Measurements from ENCODE around the gene CEP128. TPM values are rescaled to one million over a fixed set of nuclear protein-coding genes. Genes with fewer than 3 reads are reported as not detected.

The CEP128 gene
- total RNA-seq, 1 donor, result 5.4 TPM

DNA sequence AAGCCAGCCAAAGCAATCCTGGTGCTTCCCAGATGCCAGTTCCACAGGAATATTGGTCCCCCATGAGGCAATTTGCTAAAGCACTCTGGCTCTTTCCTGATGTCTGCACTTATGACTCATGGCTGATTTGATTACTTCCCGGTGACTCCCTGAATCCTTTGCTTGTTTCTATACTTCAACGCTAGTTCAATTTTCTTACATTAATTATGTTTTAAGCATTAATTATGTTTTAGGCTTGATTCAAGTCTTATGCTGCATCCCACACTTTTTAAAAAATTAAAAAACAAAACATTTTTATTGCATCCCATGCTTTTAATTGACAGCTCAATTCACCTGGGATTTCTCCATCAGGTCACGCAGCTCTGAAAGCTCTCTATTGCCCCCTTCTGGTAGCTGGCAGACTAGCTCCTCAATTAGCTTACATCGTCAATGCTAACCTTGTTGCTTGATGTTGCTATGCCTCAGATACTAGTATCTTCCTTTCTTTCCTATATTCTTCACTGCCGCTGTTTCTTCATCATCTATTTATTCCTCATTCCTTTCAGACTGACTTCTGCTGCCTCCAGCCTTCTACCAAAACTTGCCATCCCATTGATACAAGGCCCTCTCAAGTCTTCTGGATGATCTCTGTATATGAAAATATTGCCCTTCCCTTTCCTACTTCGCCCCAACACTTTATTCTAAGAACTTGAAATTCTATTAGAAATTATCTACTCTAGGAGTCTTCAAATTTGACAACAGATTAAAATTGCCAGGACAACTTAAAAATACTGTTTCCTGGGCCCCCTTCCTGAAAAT lies 45.9 kb upstream of the CEP128 start:
- no peaks in the 10 kb centered on the region for H3K9me3 ChIP-seq (ENCODE audit: low read depth, low read length)
- H3K4me2 ChIP-seq (ENCODE audit: insufficient read depth, low read length), result peak overlapping the region; percentile 4
- DNase-seq (ENCODE audit: insufficient read length, low spot score, missing footprints), result peak; percentile 83
- H3K4me3 ChIP-seq (ENCODE audit: insufficient read depth, low read length), result no peak overlapping the region
- peaks cover 4% of the 10 kb centered on the region for H3K4me1 ChIP-seq (ENCODE audit: insufficient read depth, low read length)
- no peaks in the 10 kb centered on the region for H4K20me1 ChIP-seq (ENCODE audit: insufficient read depth, low read length)
- H3K79me2 ChIP-seq (ENCODE audit: insufficient read depth, low read length), result no peaks in the 10 kb centered on the region
- H3K27ac ChIP-seq (ENCODE audit: low read depth, low read length), result no peak overlapping the region
- TF ChIP-seq, protein P1, sequence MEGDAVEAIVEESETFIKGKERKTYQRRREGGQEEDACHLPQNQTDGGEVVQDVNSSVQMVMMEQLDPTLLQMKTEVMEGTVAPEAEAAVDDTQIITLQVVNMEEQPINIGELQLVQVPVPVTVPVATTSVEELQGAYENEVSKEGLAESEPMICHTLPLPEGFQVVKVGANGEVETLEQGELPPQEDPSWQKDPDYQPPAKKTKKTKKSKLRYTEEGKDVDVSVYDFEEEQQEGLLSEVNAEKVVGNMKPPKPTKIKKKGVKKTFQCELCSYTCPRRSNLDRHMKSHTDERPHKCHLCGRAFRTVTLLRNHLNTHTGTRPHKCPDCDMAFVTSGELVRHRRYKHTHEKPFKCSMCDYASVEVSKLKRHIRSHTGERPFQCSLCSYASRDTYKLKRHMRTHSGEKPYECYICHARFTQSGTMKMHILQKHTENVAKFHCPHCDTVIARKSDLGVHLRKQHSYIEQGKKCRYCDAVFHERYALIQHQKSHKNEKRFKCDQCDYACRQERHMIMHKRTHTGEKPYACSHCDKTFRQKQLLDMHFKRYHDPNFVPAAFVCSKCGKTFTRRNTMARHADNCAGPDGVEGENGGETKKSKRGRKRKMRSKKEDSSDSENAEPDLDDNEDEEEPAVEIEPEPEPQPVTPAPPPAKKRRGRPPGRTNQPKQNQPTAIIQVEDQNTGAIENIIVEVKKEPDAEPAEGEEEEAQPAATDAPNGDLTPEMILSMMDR (IDR thresholded peaks at IDR 0.05; ENCODE audit: extremely low read depth, low read depth, low read length), result peak; percentile 96
- no peak overlapping the region for H2AFZ ChIP-seq (ENCODE audit: low read length)
- H3K36me3 ChIP-seq (ENCODE audit: insufficient read depth, low read length), result no peaks in the 10 kb centered on the region
- peaks cover 16% of the 10 kb centered on the region for H3K27me3 ChIP-seq (ENCODE audit: insufficient read depth, low read length)

DNA sequence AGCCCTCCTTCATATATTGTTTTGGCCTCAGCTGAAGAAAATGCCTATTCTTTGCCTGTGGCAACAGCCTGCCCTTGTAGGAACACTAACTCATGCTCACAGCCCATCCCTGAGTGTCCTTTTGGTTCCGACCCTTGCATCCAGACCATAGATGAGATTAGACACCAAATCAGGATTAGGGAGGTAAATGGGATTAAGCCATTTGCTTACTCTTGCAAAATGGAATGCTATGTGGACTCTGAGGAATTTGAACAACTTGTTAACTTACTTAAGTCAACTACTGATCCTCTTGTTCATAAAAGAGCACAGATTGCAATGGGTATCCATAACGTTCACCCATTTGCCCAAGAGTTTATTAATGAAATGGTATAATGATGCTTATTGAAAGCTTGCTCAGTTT lies 41.2 kb upstream of the CEP128 start:
- H3K79me2 ChIP-seq (ENCODE audit: insufficient read depth, low read length), result no peaks in the 10 kb centered on the region
- H3K27me3 ChIP-seq (ENCODE audit: insufficient read depth, low read length), result peaks cover 7% of the 10 kb centered on the region
- no peak overlapping the region for H3K27ac ChIP-seq (ENCODE audit: low read depth, low read length)
- TF ChIP-seq, protein P1 (IDR thresholded peaks at IDR 0.05; ENCODE audit: extremely low read depth, low read depth, low read length), result no peak
- H4K20me1 ChIP-seq (ENCODE audit: insufficient read depth, low read length), result no peaks in the 10 kb centered on the region
- H3K4me2 ChIP-seq (ENCODE audit: insufficient read depth, low read length), result no peak overlapping the region
- DNase-seq (ENCODE audit: insufficient read length, low spot score, missing footprints), result no peak
- no peaks in the 10 kb centered on the region for H3K4me1 ChIP-seq (ENCODE audit: insufficient read depth, low read length)
- H3K4me3 ChIP-seq (ENCODE audit: insufficient read depth, low read length), result no peak overlapping the region
- H3K36me3 ChIP-seq (ENCODE audit: insufficient read depth, low read length), result no peaks in the 10 kb centered on the region
- H3K9me3 ChIP-seq (ENCODE audit: low read depth, low read length), result no peaks in the 10 kb centered on the region
- no peak overlapping the region for H2AFZ ChIP-seq (ENCODE audit: low read length)

DNA sequence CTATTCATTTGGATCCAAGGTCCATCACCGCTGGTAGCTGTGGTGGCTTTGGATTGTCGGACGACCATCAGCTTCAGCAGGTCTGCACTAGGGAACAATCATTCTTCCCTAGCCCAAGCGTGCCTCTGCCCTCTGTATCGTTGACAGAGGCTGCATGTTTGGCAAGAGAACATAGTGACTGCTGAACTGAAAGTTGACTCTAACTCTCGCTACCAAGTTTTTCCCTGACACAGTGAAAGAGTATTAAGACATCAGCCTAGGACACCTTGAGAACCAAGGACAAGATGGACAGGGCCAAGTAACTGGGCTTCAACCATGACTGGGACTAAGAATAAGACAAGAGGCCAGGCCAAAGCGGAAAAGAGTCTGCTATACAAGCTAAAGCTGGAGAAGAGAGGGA lies 40.1 kb upstream of the CEP128 start:
- no peak overlapping the region for H2AFZ ChIP-seq (ENCODE audit: low read length)
- no peak overlapping the region for H3K4me2 ChIP-seq (ENCODE audit: insufficient read depth, low read length)
- H3K27me3 ChIP-seq (ENCODE audit: insufficient read depth, low read length), result peaks cover 7% of the 10 kb centered on the region
- no peaks in the 10 kb centered on the region for H3K9me3 ChIP-seq (ENCODE audit: low read depth, low read length)
- no peak overlapping the region for H3K4me3 ChIP-seq (ENCODE audit: insufficient read depth, low read length)
- no peak overlapping the region for H3K27ac ChIP-seq (ENCODE audit: low read depth, low read length)
- no peaks in the 10 kb centered on the region for H3K36me3 ChIP-seq (ENCODE audit: insufficient read depth, low read length)
- H4K20me1 ChIP-seq (ENCODE audit: insufficient read depth, low read length), result no peaks in the 10 kb centered on the region
- no peak for DNase-seq (ENCODE audit: insufficient read length, low spot score, missing footprints)
- H3K79me2 ChIP-seq (ENCODE audit: insufficient read depth, low read length), result no peaks in the 10 kb centered on the region
- TF ChIP-seq, protein P1 (IDR thresholded peaks at IDR 0.05; ENCODE audit: extremely low read depth, low read depth, low read length), result no peak
- H3K4me1 ChIP-seq (ENCODE audit: insufficient read depth, low read length), result no peaks in the 10 kb centered on the region

DNA sequence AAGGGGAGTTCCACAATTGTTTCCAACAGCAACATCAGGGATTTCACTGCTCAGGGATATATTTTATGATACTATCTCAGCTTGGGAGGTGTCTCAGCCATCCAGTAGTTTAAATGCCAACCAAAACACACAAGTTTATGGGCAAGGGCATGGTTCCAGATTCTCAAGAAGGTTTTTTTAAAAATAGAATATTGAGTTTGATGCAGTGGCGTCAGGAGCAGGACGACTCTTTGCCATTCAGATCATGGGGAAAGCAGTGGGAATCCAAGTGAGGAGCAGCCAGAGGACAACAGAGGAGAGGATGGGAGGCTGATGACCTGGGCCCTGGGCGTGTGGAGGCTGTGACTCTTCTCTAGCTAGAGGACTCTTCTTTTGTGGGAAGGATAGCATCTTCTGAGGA lies 39.6 kb upstream of the CEP128 start:
- Histone ChIP-seq H3K4me1 (ENCODE audit: insufficient read depth, low read length) (no peaks in the 10 kb centered on the region), H3K27me3 (ENCODE audit: insufficient read depth, low read length) (peaks cover 11% of the 10 kb centered on the region), H4K20me1 (ENCODE audit: insufficient read depth, low read length) (no peaks in the 10 kb centered on the region), H3K4me3 (ENCODE audit: insufficient read depth, low read length) (no peak overlapping the region), H3K9me3 (ENCODE audit: low read depth, low read length) (no peaks in the 10 kb centered on the region), H2AFZ (ENCODE audit: low read length) (no peak overlapping the region), H3K27ac (ENCODE audit: low read depth, low read length) (no peak overlapping the region), H3K79me2 (ENCODE audit: insufficient read depth, low read length) (no peaks in the 10 kb centered on the region), H3K4me2 (ENCODE audit: insufficient read depth, low read length) (no peak overlapping the region), H3K36me3 (ENCODE audit: insufficient read depth, low read length) (no peaks in the 10 kb centered on the region)
- peak; percentile 86 for DNase-seq (ENCODE audit: insufficient read length, low spot score, missing footprints)
- TF ChIP-seq, protein P1 (IDR thresholded peaks at IDR 0.05; ENCODE audit: extremely low read depth, low read depth, low read length), result no peak
